Heart left ventricle (tissue), 13 donors: ENCODE results near the gene BICRA.

Experiments used
- POLR2A ChIP-seq, 2 donors: fragments of 450-650 bp; IDR thresholded peaks; one replicate each; pipeline ENCODE4 v1.6.1; 2017; ENCODE audit warnings: antibody characterized with exemption in 2 of 2, mild to moderate bottlenecking in 2 of 2, moderate library complexity in 2 of 2
- TF ChIP-seq, protein P1 (sequence below), 12 donors: fragments of 200-600 bp; sonication (generic) in 4 of 12; IDR thresholded peaks; one replicate each; pipeline versions ENCODE4 v1.5.0 to v1.8.0; 2018 to 2022; ENCODE audit warnings: antibody characterized with exemption in 12 of 12, mild to moderate bottlenecking in 5 of 12
- donor health status: ischemic (EF 13 %, LVEDD 7.1; RV severe dilation, severe dysfunction).
- donor health status: DM: no; HTN: yes; CAD: no.
- donor health status: DM: no; HTN: no; CAD: no.
- donor health status: ischemic (EF 25% LVEDD 6.9; RV normal size, moderate dysfunction).
- donor health status: ischemic (EF 25% LVEDD 5.7; RV mildly dilated, moderate dysfunction).
- donor health status: ischemic (EF 35%, LVEDD 5.7; RV mildly dilated, moderate dysfunction).
- donor health status: nonischemic (EF 11% LVEDD 7.7; RV severe dilation, severe dysfunction).
- donor health status: DM: yes; HTN: yes; CAD: no.
- donor health status: PGD.
- donor health status: ischemic (EF 29% LVEDD 5.4; RV normal size, mild dysfunction).
- donor health status: nonischemic (EF 23%, LVEDD 6.1; RV moderate dilation, normal function).

- TF ChIP-seq, protein P1, sequence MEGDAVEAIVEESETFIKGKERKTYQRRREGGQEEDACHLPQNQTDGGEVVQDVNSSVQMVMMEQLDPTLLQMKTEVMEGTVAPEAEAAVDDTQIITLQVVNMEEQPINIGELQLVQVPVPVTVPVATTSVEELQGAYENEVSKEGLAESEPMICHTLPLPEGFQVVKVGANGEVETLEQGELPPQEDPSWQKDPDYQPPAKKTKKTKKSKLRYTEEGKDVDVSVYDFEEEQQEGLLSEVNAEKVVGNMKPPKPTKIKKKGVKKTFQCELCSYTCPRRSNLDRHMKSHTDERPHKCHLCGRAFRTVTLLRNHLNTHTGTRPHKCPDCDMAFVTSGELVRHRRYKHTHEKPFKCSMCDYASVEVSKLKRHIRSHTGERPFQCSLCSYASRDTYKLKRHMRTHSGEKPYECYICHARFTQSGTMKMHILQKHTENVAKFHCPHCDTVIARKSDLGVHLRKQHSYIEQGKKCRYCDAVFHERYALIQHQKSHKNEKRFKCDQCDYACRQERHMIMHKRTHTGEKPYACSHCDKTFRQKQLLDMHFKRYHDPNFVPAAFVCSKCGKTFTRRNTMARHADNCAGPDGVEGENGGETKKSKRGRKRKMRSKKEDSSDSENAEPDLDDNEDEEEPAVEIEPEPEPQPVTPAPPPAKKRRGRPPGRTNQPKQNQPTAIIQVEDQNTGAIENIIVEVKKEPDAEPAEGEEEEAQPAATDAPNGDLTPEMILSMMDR (IDR thresholded peaks at IDR 0.05), result no peak
- no peak for TF ChIP-seq POLR2A (IDR thresholded peaks at IDR 0.05)
These were observed 132.7 kb downstream of the BICRA start for GRCh38 chr19:47741544-47742140.
